A549 (cell line): ENCODE measurements around the gene VAPB. TPM values are rescaled to one million over a fixed set of nuclear protein-coding genes. Genes with fewer than 3 reads are reported as not detected.
A peak's percentile ranks its signal among the peaks of the same experiment; 100 is the strongest.

Experiments used
- ATAC-seq, 2 experiments: fragments of 200-7000 bp in 1 of 2; fragments of >200 bp in 1 of 2; cut with Nextera tagmentation in 1 of 2; cut with Tn5 transposase in 1 of 2; 3 replicates each; pipeline versions ENCODE4 v1.8.0 to v1.9.1; 2018 to 2020; ENCODE audit warnings: mild to moderate bottlenecking in 1 of 2, moderate library complexity in 1 of 2
- CTCF ChIA-PET: fragments of 300-600 bp; sonication (Branson Sonifier 250); formaldehyde crosslinking; extraction: SDS; loops from one replicate; lab custom pipeline; 2021; ENCODE audit warnings: antibody characterized with exemption, inconsistent platforms; lab: Yijun Ruan, JAX
- POLR2A ChIA-PET: fragments of 350-600 bp; formaldehyde crosslinking; extraction: SDS; loops from one replicate; lab custom pipeline; 2021; ENCODE audit warnings: antibody characterized with exemption, inconsistent platforms; lab: Yijun Ruan, JAX
- DNase-seq, 2 experiments: peaks; one replicate each; pipeline versions ENCODE4 v3.0.0 to v3.0.0-alpha.2; 2011 to 2016; ENCODE audit warnings: low read depth in 1 of 2, low spot score in 1 of 2
- FAIRE-seq: peaks from 2 replicates; lab custom pipeline; 2011; peaks lifted over from hg19 to GRCh38; lab: Jason Lieb, UNC
- H3K27ac ChIP-seq, 2 experiments: fragments of >200 bp; sonication (Bioruptor Twin); formaldehyde crosslinking; 3 replicates each; pipeline ENCODE4 v1.5.1; 2016 to 2017
- H3K4me1 ChIP-seq: fragments of >200 bp; sonication (Bioruptor Twin); formaldehyde crosslinking; 3 replicates; pipeline ENCODE4 v1.6.1; 2016
- H3K4me2 ChIP-seq: fragments of >200 bp; sonication (Bioruptor Twin); formaldehyde crosslinking; 3 replicates; pipeline ENCODE4 v1.6.1; 2016
- H3K4me3 ChIP-seq: fragments of >200 bp; sonication (Bioruptor Twin); formaldehyde crosslinking; 3 replicates; pipeline ENCODE4 v1.5.1; 2016
- H3K9me3 ChIP-seq: fragments of >200 bp; sonication (Bioruptor Twin); formaldehyde crosslinking; 3 replicates; pipeline ENCODE4 v1.6.1; 2016
- ATOH8 ChIP-seq: fragments of 250-450 bp; sonication (Bioruptor Pico); IDR thresholded peaks from 2 replicates; pipeline ENCODE4 v1.5.0; 2020; ENCODE audit warnings: low read depth, mild to moderate bottlenecking, moderate library complexity
- BCL3 ChIP-seq: fragments of >200 bp; sonication (Bioruptor Twin); formaldehyde crosslinking; IDR thresholded peaks from 3 replicates; pipeline ENCODE4 v1.6.1; 2016
- CBX2 ChIP-seq: fragments of 200-600 bp; sonication (generic); IDR thresholded peaks from 2 replicates; pipeline ENCODE4 v1.6.1; 2016; ENCODE audit warnings: low read depth, mild to moderate bottlenecking, borderline replicate concordance
- CEBPB ChIP-seq, 2 experiments: fragments of >200 bp in 1 of 2; sonication (Bioruptor Twin) in 1 of 2; formaldehyde crosslinking in 1 of 2; IDR thresholded peaks; 2 replicates each; pipeline ENCODE4 v1.6.1; 2012 to 2016
- EHF ChIP-seq: fragments of 250-450 bp; sonication (Bioruptor Pico); IDR thresholded peaks from 2 replicates; pipeline ENCODE4 v1.5.0; 2020; ENCODE audit warnings: mild to moderate bottlenecking
- FOSL2 ChIP-seq, 2 experiments: fragments of 450-650 bp in 1 of 2; fragments of >200 bp in 1 of 2; sonication (Bioruptor Twin) in 1 of 2; formaldehyde crosslinking; IDR thresholded peaks; 2 replicates each; pipeline versions ENCODE4 v1.5.0 to v1.6.1; 2016 to 2020; ENCODE audit warnings: mild to moderate bottlenecking in 1 of 2, moderate library complexity in 1 of 2
- GATA3 ChIP-seq: IDR thresholded peaks from 2 replicates; pipeline ENCODE4 v1.6.1; 2012; ENCODE audit warnings: borderline replicate concordance
- HOXA7 ChIP-seq: fragments of 250-450 bp; sonication (Bioruptor Pico); IDR thresholded peaks from 2 replicates; pipeline ENCODE4 v1.5.0; 2020; ENCODE audit warnings: mild to moderate bottlenecking, moderate library complexity
- JUN ChIP-seq, 2 experiments: fragments of >200 bp; sonication (Bioruptor Twin); formaldehyde crosslinking; IDR thresholded peaks; 2 replicates in 1 of 2; 3 replicates in 1 of 2; pipeline ENCODE4 v1.6.1; 2016 to 2017
- MAZ ChIP-seq: fragments of 150-350 bp; IDR thresholded peaks from 2 replicates; pipeline ENCODE4 v1.6.1; 2014; ENCODE audit warnings: antibody characterized with exemption, low read depth, low read length, borderline replicate concordance
- MYC ChIP-seq: IDR thresholded peaks from 2 replicates; pipeline ENCODE4 v1.6.1; 2012; ENCODE audit warnings: mild to moderate bottlenecking, inconsistent platforms, low read length, improper control_type of control experiment, borderline replicate concordance
- NR3C1 ChIP-seq: fragments of >200 bp; sonication (Bioruptor Twin); formaldehyde crosslinking; IDR thresholded peaks from 3 replicates; pipeline ENCODE4 v1.6.1; 2017
- PBX3 ChIP-seq: IDR thresholded peaks from 2 replicates; pipeline ENCODE4 v1.6.1; 2012
- PHF8 ChIP-seq: fragments of 200-600 bp; sonication (generic); IDR thresholded peaks from 2 replicates; pipeline ENCODE4 v1.6.1; 2016; ENCODE audit warnings: low read depth, mild to moderate bottlenecking, antibody characterized with exemption, moderate library complexity, borderline replicate concordance
- POLR2A ChIP-seq: IDR thresholded peaks from 2 replicates; pipeline ENCODE4 v1.6.1; 2012; ENCODE audit warnings: mild to moderate bottlenecking, low read length
- RAD21 ChIP-seq, 2 experiments: fragments of >200 bp in 1 of 2; sonication (Bioruptor Twin) in 1 of 2; formaldehyde crosslinking in 1 of 2; IDR thresholded peaks in 1 of 2; conservative IDR thresholded peaks in 1 of 2; 2 replicates in 1 of 2; 3 replicates in 1 of 2; pipeline ENCODE4 v1.6.1; 2012 to 2018; ENCODE audit warnings: inconsistent platforms in 1 of 2
- RARB ChIP-seq: fragments of 250-450 bp; sonication (Bioruptor Pico); IDR thresholded peaks from 2 replicates; pipeline ENCODE4 v1.8.0; 2021; ENCODE audit warnings: mild to moderate bottlenecking, moderate library complexity
- RFX5 ChIP-seq: fragments of 450-650 bp; IDR thresholded peaks from 2 replicates; pipeline ENCODE4 v1.7.1; 2014; ENCODE audit warnings: antibody characterized with exemption, mild to moderate bottlenecking, moderate library complexity
- RNF2 ChIP-seq: fragments of 200-600 bp; sonication (generic); IDR thresholded peaks from 2 replicates; pipeline ENCODE4 v1.6.1; 2016; ENCODE audit warnings: low read depth, mild to moderate bottlenecking, antibody characterized with exemption, moderate library complexity, borderline replicate concordance
- SMC3 ChIP-seq: fragments of >200 bp; sonication (Bioruptor Twin); formaldehyde crosslinking; IDR thresholded peaks from 3 replicates; pipeline ENCODE4 v1.6.1; 2018; ENCODE audit warnings: inconsistent platforms
- WGBS: methylation state at CpG from one replicate; pipeline ENCODE4 v1.1.6; 2017; ENCODE audit errors: missing lambda C conversion rate; 5-methylcytosine and 5-hydroxymethylcytosine counted together
- polyA plus RNA-seq, 4 experiments: library from polyadenylated mRNA; depleted of rRNA in 3 of 4; stranded (reverse); fragments of >200 nt; fragmentation: RNase III in 1 of 4; extraction: RNeasy Plus Mini Kit Qiagen cat#74134 plus additional on column Dnase treatment in 1 of 4; gene quantifications; 2 replicates in 3 of 4; 3 replicates in 1 of 4; pipeline ENCODE4 v1.2.3, GENCODE V29; 2011 to 2017

Gene VAPB
- polyA plus RNA-seq, 2 of the 4 experiments (the other 2 are of a cell fraction): 43.8 to 44.0 TPM

GRCh38 chr20:58418949-58419748 lies 30.1 kb downstream of the VAPB start:
- WGBS: 90% methylated on average over 5 of the region's 5 CpGs
- ChIA-PET CTCF (interaction anchor here (1.9 kb wide), 1 partner anchor 420 kb away, joined by 7 read pairs; no protein-coding TSS in a partner anchor), POLR2A (no interaction called here)
- DNase-seq (no peak), FAIRE-seq (no peak)
- peaks cover 23% of the 10 kb centered on the region for H3K4me1 ChIP-seq
- no peak overlapping the region for H3K4me3 ChIP-seq
- no peak overlapping the region for H3K27ac ChIP-seq
- H3K4me2 ChIP-seq: no peak overlapping the region
- H3K9me3 ChIP-seq: no peaks in the 10 kb centered on the region
- no peak for TF ChIP-seq BCL3
- no peak for TF ChIP-seq JUN (IDR thresholded peaks at IDR 0.05)
- TF ChIP-seq MYC: no peak
- TF ChIP-seq RARB (CRISPR knock-in tag): no peak
- no peak for TF ChIP-seq MAZ
- TF ChIP-seq SMC3: no peak
- TF ChIP-seq RAD21 (conservative IDR thresholded peaks at IDR 0.05 in 1 of 2, IDR thresholded peaks at IDR 0.05 in 1 of 2): no peak
- no peak for TF ChIP-seq GATA3
- TF ChIP-seq EHF (CRISPR knock-in tag): no peak
- TF ChIP-seq FOSL2 (IDR thresholded peaks at IDR 0.05): no peak
- TF ChIP-seq FOSL2 (CRISPR knock-in tag; IDR thresholded peaks at IDR 0.05): no peak
- TF ChIP-seq NR3C1: no peak
- no peak for TF ChIP-seq RFX5
- TF ChIP-seq ATOH8: no peak
- no peak for TF ChIP-seq POLR2A
- TF ChIP-seq, all 56 proteins: peak for 0
- no peak for ATAC-seq

GRCh38 chr20:58420798-58421496 lies 31.9 kb downstream of the VAPB start:
- Histone ChIP-seq H3K4me1 (peaks cover 18% of the 10 kb centered on the region), H3K27ac (no peak overlapping the region), H3K4me3 (no peak overlapping the region), H3K4me2 (0 out of 3 replicates have a peak overlapping the region, but pooled peaks have one; percentile 7), H3K9me3 (no peaks in the 10 kb centered on the region)
- peak; percentile 23 to 47 for DNase-seq
- peak; percentile 67 to 82; a peak in 5 of 6 replicates for ATAC-seq
- ChIA-PET POLR2A (no interaction called here), CTCF (interaction anchor here (0.6 to 1.2 kb wide), 7 partner anchors 12 to 798 kb away, joined by 3 to 5 read pairs (median 3); partner anchors contain the start of gene STX16)
- no peak for FAIRE-seq
- WGBS: 63% methylated on average over 5 of the region's 5 CpGs
- no peak for TF ChIP-seq GATA3
- TF ChIP-seq MYC: no peak
- TF ChIP-seq HOXA7 (CRISPR knock-in tag): no peak
- TF ChIP-seq CEBPB (IDR thresholded peaks at IDR 0.05): 0 out of 4 replicates have a peak, but pooled peaks of 1 of the 2 experiments have one; percentile 39

GRCh38 chr20:58421497-58421850 lies 32.4 kb downstream of the VAPB start:
- Histone ChIP-seq H3K27ac (no peak overlapping the region), H3K9me3 (no peaks in the 10 kb centered on the region), H3K4me2 (no peak overlapping the region), H3K4me3 (no peak overlapping the region), H3K4me1 (peaks cover 18% of the 10 kb centered on the region)
- 26% methylated on average over 1 of the region's 1 CpG for WGBS
- DNase-seq (no peak), FAIRE-seq (no peak), ATAC-seq (no peak)
- POLR2A ChIA-PET: no interaction called here
- CTCF ChIA-PET: interaction anchor here (0.6 to 1.0 kb wide), 4 partner anchors 26 to 799 kb away, joined by 3 read pairs; no protein-coding TSS in a partner anchor
- TF ChIP-seq PBX3 (no peak), PHF8 (no peak), RNF2 (no peak), GATA3 (no peak), CBX2 (no peak)
